ENCODE data around the gene FAF1. TPM values are rescaled to one million over a fixed set of nuclear protein-coding genes. Genes with fewer than 3 reads are reported as not detected.

FAF1 gene
- total RNA-seq, 4 donors from 2014 or later = 25.1 to 74.6 (median 37.2) TPM

DNA sequence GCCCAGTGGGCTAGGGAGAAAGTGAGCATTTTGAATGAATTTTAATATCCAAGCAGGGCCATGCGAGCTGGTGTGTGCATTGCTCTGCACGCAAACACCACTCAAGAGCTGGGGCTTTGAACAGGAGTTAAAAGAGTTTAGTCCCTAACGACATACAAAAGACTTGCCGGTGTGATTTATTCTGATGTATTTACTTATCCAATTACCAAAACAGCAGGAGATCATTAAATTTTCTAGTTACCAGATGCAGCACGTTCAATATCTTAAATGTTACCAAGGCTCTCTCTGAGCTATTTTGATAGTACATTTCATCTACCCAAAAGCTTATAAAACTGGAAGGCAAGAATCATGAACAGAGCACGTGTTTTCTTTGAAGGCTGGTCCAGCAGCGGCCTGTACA, 506.8 kb downstream of the FAF1 start:
- intact Hi-C loops (cut with DNase I; ENCODE audit: low total_unique reads) (no loop called here), in situ Hi-C loops (cut with MboI; ENCODE audit: low pct_ligation_motif_present in 1 of 4, low pct_unique_long_range_greater_than_20kb in 1 of 4, low sequenced_read_pairs in 3 of 4) (no loop called here)
- Histone ChIP-seq H3K4me1 (no peaks in the 10 kb centered on the region), H3K36me3 (no peaks in the 10 kb centered on the region), H3K27me3 (no peaks in the 10 kb centered on the region), H3K27ac (no peak overlapping the region), H3K4me3 (no peak overlapping the region), H3K9me3 (no peaks in the 10 kb centered on the region)
- TF ChIP-seq POLR2A (IDR thresholded peaks at IDR 0.05) (no peak), EP300 (IDR thresholded peaks at IDR 0.05; ENCODE audit: low read depth) (no peak), POLR2AphosphoS5 (IDR thresholded peaks at IDR 0.05) (no peak)
- TF ChIP-seq, protein P1, sequence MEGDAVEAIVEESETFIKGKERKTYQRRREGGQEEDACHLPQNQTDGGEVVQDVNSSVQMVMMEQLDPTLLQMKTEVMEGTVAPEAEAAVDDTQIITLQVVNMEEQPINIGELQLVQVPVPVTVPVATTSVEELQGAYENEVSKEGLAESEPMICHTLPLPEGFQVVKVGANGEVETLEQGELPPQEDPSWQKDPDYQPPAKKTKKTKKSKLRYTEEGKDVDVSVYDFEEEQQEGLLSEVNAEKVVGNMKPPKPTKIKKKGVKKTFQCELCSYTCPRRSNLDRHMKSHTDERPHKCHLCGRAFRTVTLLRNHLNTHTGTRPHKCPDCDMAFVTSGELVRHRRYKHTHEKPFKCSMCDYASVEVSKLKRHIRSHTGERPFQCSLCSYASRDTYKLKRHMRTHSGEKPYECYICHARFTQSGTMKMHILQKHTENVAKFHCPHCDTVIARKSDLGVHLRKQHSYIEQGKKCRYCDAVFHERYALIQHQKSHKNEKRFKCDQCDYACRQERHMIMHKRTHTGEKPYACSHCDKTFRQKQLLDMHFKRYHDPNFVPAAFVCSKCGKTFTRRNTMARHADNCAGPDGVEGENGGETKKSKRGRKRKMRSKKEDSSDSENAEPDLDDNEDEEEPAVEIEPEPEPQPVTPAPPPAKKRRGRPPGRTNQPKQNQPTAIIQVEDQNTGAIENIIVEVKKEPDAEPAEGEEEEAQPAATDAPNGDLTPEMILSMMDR (IDR thresholded peaks at IDR 0.05) = no peak
- no peak for DNase-seq
- WGBS, 2 donors (ENCODE audit: low coverage in 1 of 2) = 81 to 91% methylated on average over 6 to 7 of the region's 7 CpGs

DNA sequence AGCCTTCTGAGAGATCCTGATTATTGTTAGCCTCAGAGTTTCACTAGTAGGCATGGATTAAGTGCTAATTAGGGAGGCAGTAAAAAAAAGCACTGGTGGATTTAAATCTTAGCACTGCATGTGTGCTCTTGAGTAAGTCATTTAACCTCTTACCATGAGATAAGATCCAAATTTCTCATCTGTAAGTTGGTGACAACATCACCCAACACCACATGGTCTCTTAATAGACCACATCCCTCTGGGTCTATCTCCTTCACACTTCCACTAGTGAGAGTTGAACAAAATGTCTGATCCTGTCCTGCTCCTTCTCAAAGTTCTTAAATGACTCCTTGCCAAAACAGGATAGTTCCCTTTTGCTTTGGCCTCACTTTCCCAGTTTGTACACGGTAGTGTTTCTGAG, 507.4 kb downstream of the FAF1 start:
- Histone ChIP-seq H3K9me3 (no peaks in the 10 kb centered on the region), H3K4me1 (no peaks in the 10 kb centered on the region), H3K36me3 (no peaks in the 10 kb centered on the region), H3K27ac (no peak overlapping the region), H3K4me3 (no peak overlapping the region), H3K27me3 (no peaks in the 10 kb centered on the region)
- in situ Hi-C loops (cut with MboI; ENCODE audit: low pct_ligation_motif_present in 1 of 4, low pct_unique_long_range_greater_than_20kb in 1 of 4, low sequenced_read_pairs in 3 of 4) = no loop called here
- 92% methylated on average over 1 of the region's 1 CpG for WGBS, 2 donors (ENCODE audit: low coverage in 1 of 2)
- TF ChIP-seq, protein P1 (IDR thresholded peaks at IDR 0.05) = no peak
- TF ChIP-seq POLR2AphosphoS5 (IDR thresholded peaks at IDR 0.05) = no peak
- TF ChIP-seq EP300 (IDR thresholded peaks at IDR 0.05; ENCODE audit: low read depth) = no peak
- no peak for TF ChIP-seq POLR2A (IDR thresholded peaks at IDR 0.05)
- no peak for DNase-seq
- intact Hi-C loops (cut with DNase I; ENCODE audit: low total_unique reads) = no loop called here

GRCh38 chr1:50450861-50451653, 509.0 kb downstream of the FAF1 start:
- Histone ChIP-seq H3K36me3 (no peaks in the 10 kb centered on the region), H3K4me1 (no peaks in the 10 kb centered on the region), H3K4me3 (no peak overlapping the region), H3K27me3 (no peaks in the 10 kb centered on the region), H3K9me3 (no peaks in the 10 kb centered on the region), H3K27ac (no peak overlapping the region)
- intact Hi-C loops (cut with DNase I; ENCODE audit: low total_unique reads) = no loop called here
- TF ChIP-seq, protein P1 (IDR thresholded peaks at IDR 0.05) = no peak
- TF ChIP-seq POLR2A (IDR thresholded peaks at IDR 0.05) (no peak), EP300 (IDR thresholded peaks at IDR 0.05; ENCODE audit: low read depth) (no peak), POLR2AphosphoS5 (IDR thresholded peaks at IDR 0.05) (no peak)
- WGBS, 2 donors (ENCODE audit: low coverage in 1 of 2) = 55 to 92% methylated on average over 2 to 4 of the region's 4 CpGs
- in situ Hi-C loops (cut with MboI; ENCODE audit: low pct_ligation_motif_present in 1 of 4, low pct_unique_long_range_greater_than_20kb in 1 of 4, low sequenced_read_pairs in 3 of 4) = no loop called here
- no peak for DNase-seq

GRCh38 chr1:50447961-50448360, 512.1 kb downstream of the FAF1 start:
- no peak for DNase-seq
- H3K4me3 ChIP-seq = no peak overlapping the region
- no peak overlapping the region for H3K27ac ChIP-seq
- in situ Hi-C loops (cut with MboI; ENCODE audit: low pct_ligation_motif_present in 1 of 4, low pct_unique_long_range_greater_than_20kb in 1 of 4, low sequenced_read_pairs in 3 of 4) = no loop called here
- H3K9me3 ChIP-seq = no peaks in the 10 kb centered on the region
- TF ChIP-seq, protein P1 (IDR thresholded peaks at IDR 0.05) = no peak
- TF ChIP-seq POLR2AphosphoS5 (IDR thresholded peaks at IDR 0.05) (no peak), POLR2A (IDR thresholded peaks at IDR 0.05) (no peak), EP300 (IDR thresholded peaks at IDR 0.05; ENCODE audit: low read depth) (no peak)
- no peaks in the 10 kb centered on the region for H3K4me1 ChIP-seq
- no peaks in the 10 kb centered on the region for H3K27me3 ChIP-seq
- intact Hi-C loops (cut with DNase I; ENCODE audit: low total_unique reads) = no loop called here
- WGBS, 2 donors (ENCODE audit: low coverage in 1 of 2) = 92 to 94% methylated on average over 1 of the region's 1 CpG
- H3K36me3 ChIP-seq = no peaks in the 10 kb centered on the region

Measured in transverse colon (tissue), 4 donors.